Hepatocyte (in vitro differentiated cells): ENCODE results near the gene TMEM14B.

Source experiments
- CTCF ChIP-seq: fragments of 200-600 bp; sonication (generic); IDR thresholded peaks from 2 replicates; pipeline ENCODE4 v1.5.1; 2016; ENCODE audit warnings: antibody characterized with exemption, mild to moderate bottlenecking; ENCODE audit not compliant: poor library complexity
- EZH2 ChIP-seq: fragments of 200-600 bp; sonication (generic); IDR thresholded peaks from 2 replicates; pipeline ENCODE4 v1.6.1; 2016; ENCODE audit warnings: antibody characterized with exemption, mild to moderate bottlenecking, borderline replicate concordance
- EZH2phosphoT487 ChIP-seq: fragments of 200-600 bp; sonication (generic); IDR thresholded peaks from one replicate; pipeline ENCODE4 v1.6.1; 2018; ENCODE audit warnings: antibody characterized with exemption, mild to moderate bottlenecking, low read depth, moderate library complexity; ENCODE audit not compliant: unreplicated experiment, severe bottlenecking

DNA sequence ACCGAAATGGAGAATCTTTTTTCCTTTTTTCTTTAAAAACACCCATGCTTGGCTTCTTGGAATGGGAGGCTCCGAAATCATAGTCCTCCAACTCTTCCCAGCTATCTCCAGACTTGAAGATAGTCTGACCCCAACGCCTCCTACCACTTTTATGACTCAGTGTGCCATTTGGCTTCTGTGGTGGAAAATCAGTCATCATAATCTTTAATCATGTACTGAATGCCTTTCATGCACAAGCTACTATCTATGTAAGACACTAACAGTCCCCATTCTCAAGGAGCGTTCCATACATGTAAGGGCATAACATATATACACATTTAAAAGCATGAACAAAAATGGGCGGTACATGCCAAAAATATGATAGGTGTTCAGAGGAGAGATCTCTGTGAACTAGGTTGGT, 44.1 kb downstream of the TMEM14B start:
- TF ChIP-seq CTCF (no peak), EZH2 (no peak), EZH2phosphoT487 (no peak)
